Measurements from ENCODE around the gene ENDOG. TPM values are rescaled to one million over a fixed set of nuclear protein-coding genes. Genes with fewer than 3 reads are reported as not detected.

ENDOG gene
- total RNA-seq, 3 donors from 2014 or later = 30.2 to 56.1 (median 37.9) TPM

Other genes starting within 250 kb of the ENDOG start
- 10 to 100 TPM; 36.7 to 46.3 (median 43.7) TPM for gene DYNC2I2, start 161.7 kb upstream of the ENDOG start, total RNA-seq
- gene SET, start 129.3 kb upstream of the ENDOG start, total RNA-seq = 100 to 1,000 TPM; 174 to 272 (median 212) TPM
- gene PKN3, start 116.0 kb upstream of the ENDOG start, total RNA-seq = 1 to 10 TPM; 2.5 to 4.9 (median 3.8) TPM
- gene ZDHHC12, start 94.4 kb upstream of the ENDOG start, total RNA-seq = 10 to 100 TPM; 33.0 to 89.5 (median 76.8) TPM
- 10 to 100 TPM; 54.7 to 71.3 (median 68.8) TPM for gene ZER1, start 46.6 kb upstream of the ENDOG start, total RNA-seq
- gene TBC1D13, start 31.2 kb upstream of the ENDOG start, total RNA-seq = 10 to 100 TPM; 20.6 to 30.6 (median 25.9) TPM
- 10 to 100 TPM; 31.6 to 35.5 (median 31.7) TPM for gene SPOUT1, start 11.3 kb downstream of the ENDOG start, total RNA-seq
- 1 to 10 TPM; 1.9 to 6.4 (median 2.9) TPM for gene KYAT1, start 63.5 kb downstream of the ENDOG start, total RNA-seq
- 10 to 100 TPM; 25.3 to 48.5 (median 25.4) TPM for gene LRRC8A, start 63.6 kb downstream of the ENDOG start, total RNA-seq
- 10 to 100 TPM in 1 of 3 donors, 1 to 10 TPM in 2; 2.2 to 19.0 (median 5.2) TPM for gene PHYHD1, start 102.5 kb downstream of the ENDOG start, total RNA-seq
- 1 to 10 TPM; 8.7 to 9.9 (median 9.7) TPM for gene DOLK, start 129.1 kb downstream of the ENDOG start, total RNA-seq
- 10 to 100 TPM; 24.4 to 36.7 (median 30.4) TPM for gene NUP188, start 129.2 kb downstream of the ENDOG start, total RNA-seq
- gene SH3GLB2, start 209.8 kb downstream of the ENDOG start, total RNA-seq = 100 to 1,000 TPM; 107 to 158 (median 128) TPM
- 10 to 100 TPM; 56.2 to 89.4 (median 57.1) TPM for gene MIGA2, start 218.1 kb downstream of the ENDOG start, total RNA-seq